Bronchial epithelial cell (primary cell): ENCODE data around the gene COL13A1. TPM values are rescaled to one million over a fixed set of nuclear protein-coding genes. Genes with fewer than 3 reads are reported as not detected.

Experiments used
- DNase-seq: peaks from one replicate; pipeline ENCODE4 v3.0.0-alpha.2; 2010; ENCODE audit warnings: low read depth
- FAIRE-seq: peaks from 2 replicates; lab custom pipeline; 2011; peaks lifted over from hg19 to GRCh38; lab: Jason Lieb, UNC
- H3K27me3 ChIP-seq: 2 replicates; pipeline ENCODE4 v1.5.1; 2011; ENCODE audit warnings: low read length; ENCODE audit not compliant: control insufficient read depth, insufficient read depth
- H3K36me3 ChIP-seq: 2 replicates; pipeline ENCODE4 v1.5.1; 2011; ENCODE audit warnings: low read length; ENCODE audit not compliant: control insufficient read depth, insufficient read depth
- H3K4me3 ChIP-seq: 2 replicates; pipeline ENCODE4 v1.5.1; 2011; ENCODE audit warnings: mild to moderate bottlenecking, low read depth, low read length, control low read depth
- total RNA-seq: library from RNA; depleted of rRNA; stranded (reverse); fragments of >200 nt; gene quantifications from 2 replicates; pipeline ENCODE4 v1.2.1, GENCODE V29; 2014
- TF ChIP-seq, protein P1 (sequence below): IDR thresholded peaks from 2 replicates; pipeline ENCODE4 v1.5.1; 2011; ENCODE audit warnings: mild to moderate bottlenecking, moderate library complexity, low read length, control low read depth, inconsistent platforms; ENCODE audit not compliant: insufficient read depth, severe bottlenecking

COL13A1 gene
- total RNA-seq, 1 donor from 2014 or later, result under 0.01 TPM

- peak; percentile 93 for FAIRE-seq
- TF ChIP-seq, protein P1, sequence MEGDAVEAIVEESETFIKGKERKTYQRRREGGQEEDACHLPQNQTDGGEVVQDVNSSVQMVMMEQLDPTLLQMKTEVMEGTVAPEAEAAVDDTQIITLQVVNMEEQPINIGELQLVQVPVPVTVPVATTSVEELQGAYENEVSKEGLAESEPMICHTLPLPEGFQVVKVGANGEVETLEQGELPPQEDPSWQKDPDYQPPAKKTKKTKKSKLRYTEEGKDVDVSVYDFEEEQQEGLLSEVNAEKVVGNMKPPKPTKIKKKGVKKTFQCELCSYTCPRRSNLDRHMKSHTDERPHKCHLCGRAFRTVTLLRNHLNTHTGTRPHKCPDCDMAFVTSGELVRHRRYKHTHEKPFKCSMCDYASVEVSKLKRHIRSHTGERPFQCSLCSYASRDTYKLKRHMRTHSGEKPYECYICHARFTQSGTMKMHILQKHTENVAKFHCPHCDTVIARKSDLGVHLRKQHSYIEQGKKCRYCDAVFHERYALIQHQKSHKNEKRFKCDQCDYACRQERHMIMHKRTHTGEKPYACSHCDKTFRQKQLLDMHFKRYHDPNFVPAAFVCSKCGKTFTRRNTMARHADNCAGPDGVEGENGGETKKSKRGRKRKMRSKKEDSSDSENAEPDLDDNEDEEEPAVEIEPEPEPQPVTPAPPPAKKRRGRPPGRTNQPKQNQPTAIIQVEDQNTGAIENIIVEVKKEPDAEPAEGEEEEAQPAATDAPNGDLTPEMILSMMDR, result no peak
- DNase-seq, result no peak
These were observed 33.3 kb upstream of the COL13A1 start for GRCh38 chr10:69768386-69768785.

DNA sequence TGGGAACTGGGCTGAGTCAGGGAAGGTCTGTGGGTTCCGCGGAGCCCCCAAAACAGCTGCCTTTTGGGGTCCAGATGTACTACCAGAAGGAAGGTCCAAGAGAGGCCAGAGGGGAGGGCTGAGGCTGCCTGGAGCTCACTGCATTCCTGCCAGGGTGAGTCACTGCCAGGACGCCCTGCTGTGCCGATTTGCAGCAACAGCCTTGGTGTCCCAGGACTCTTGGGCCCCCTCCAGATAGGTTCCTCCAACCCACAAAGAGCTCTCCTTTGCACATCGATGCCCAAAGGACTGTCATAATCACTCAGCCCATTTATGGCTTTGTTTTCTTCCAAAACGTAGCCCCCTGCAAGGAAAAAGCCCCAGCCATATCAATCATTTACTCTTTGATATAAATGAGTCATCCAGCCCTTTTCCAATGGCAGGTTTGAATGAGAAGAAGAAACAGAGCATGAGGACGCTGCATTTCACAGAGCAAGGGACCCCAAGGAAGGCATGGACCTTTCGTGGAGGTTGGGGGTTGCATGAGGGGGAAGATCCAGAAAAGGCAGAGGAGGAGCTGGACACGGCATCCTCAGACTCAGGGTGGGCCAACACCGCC, 32.2 kb upstream of the COL13A1 start:
- no peaks in the 10 kb centered on the region for H3K36me3 ChIP-seq
- no peak overlapping the region for H3K4me3 ChIP-seq
- peak; percentile 62 for DNase-seq
- no peaks in the 10 kb centered on the region for H3K27me3 ChIP-seq
- TF ChIP-seq, protein P1, result no peak
- FAIRE-seq, result peak; percentile 23

More at GRCh38 chr10:69768386-69768785, 33.3 kb upstream of the COL13A1 start:
- no peaks in the 10 kb centered on the region for H3K36me3 ChIP-seq
- no peaks in the 10 kb centered on the region for H3K27me3 ChIP-seq
- no peak overlapping the region for H3K4me3 ChIP-seq

DNA sequence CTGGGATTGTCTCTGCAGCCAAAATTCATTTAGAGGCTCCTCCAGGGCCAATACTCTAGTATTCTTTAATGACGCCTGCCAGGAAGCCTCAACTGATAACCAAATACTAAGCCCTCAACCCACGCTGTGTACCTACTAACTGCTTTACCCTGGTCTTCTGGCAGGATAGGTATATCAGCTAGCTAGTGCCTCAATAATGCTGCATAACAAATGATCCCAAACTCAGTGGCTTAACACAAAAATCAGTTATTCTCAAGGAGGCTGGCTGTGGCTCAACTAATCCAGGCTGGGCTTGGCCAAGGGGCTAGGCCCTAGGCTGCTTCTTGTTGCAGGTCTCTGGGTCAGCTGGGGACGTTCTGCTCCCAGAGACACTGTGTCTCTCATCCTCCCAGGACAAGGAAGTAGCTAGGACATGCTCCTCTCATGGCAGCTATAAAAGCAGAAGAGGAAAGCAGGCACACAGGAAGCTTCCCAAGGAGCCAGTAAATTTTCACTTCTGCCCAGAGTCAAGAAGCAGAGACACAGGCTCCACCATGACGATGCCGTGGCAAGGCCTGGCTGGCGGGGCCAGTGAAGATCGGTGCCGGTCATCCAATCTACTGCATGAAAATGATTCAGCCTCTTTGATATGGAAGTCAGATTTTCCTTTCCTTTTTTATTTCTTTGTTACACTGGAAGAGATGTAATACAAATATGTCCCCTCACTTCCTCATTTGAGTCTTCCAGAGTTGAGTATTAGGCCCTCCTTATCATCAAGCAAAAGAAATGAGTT, 28.6 kb upstream of the COL13A1 start:
- no peaks in the 10 kb centered on the region for H3K36me3 ChIP-seq
- TF ChIP-seq, protein P1, result no peak
- H3K4me3 ChIP-seq, result no peak overlapping the region
- no peak for FAIRE-seq
- DNase-seq, result no peak
- no peaks in the 10 kb centered on the region for H3K27me3 ChIP-seq

GRCh38 chr10:69774596-69774995, 27.1 kb upstream of the COL13A1 start:
- H3K4me3 ChIP-seq, result no peak overlapping the region
- H3K36me3 ChIP-seq, result no peaks in the 10 kb centered on the region
- TF ChIP-seq, protein P1, result peak; percentile 7
- DNase-seq, result no peak
- no peaks in the 10 kb centered on the region for H3K27me3 ChIP-seq
- FAIRE-seq, result no peak

- DNase-seq (no peak), FAIRE-seq (no peak)
- TF ChIP-seq, protein P1, result no peak
- Histone ChIP-seq H3K36me3 (no peaks in the 10 kb centered on the region), H3K27me3 (no peaks in the 10 kb centered on the region), H3K4me3 (no peak overlapping the region)
These were observed 21.6 kb upstream of the COL13A1 start for GRCh38 chr10:69780077-69780476.
